Measurements from ENCODE around the gene TSEN2. TPM values are rescaled to one million over a fixed set of nuclear protein-coding genes. Genes with fewer than 3 reads are reported as not detected.

TSEN2 gene
- total RNA-seq, 3 donors from 2014 or later (not counting 1 experiment from before 2014, with no cell fraction given): 4.1 to 11.4 (median 5.7) TPM

- no peaks in the 10 kb centered on the region for H3K36me3 Mint-ChIP-seq
- 6% methylated on average over 26 of the region's 26 CpGs for WGBS (ENCODE audit: insufficient coverage)
Observed at GRCh38 chr3:12553921-12554391, 69.7 kb downstream of the TSEN2 start.

GRCh38 chr3:12556314-12556689 lies 72.0 kb downstream of the TSEN2 start:
- Mint-ChIP-seq H3K4me1 (peaks cover 58 to 61% of the 10 kb centered on the region in 2 donors), H3K36me3 (no peaks in the 10 kb centered on the region), H3K27me3 (ENCODE audit: low read depth in 2 of 2) (peaks cover 22 to 25% of the 10 kb centered on the region in 2 donors), H3K4me3 (peak overlapping the region; percentile 90), H3K9me3 (no peaks in the 10 kb centered on the region), H3K27ac (peak overlapping the region; percentile 71 to 90)
- Histone ChIP-seq H3K27ac (ENCODE audit: low read length) (peak overlapping the region; percentile 40), H3K27me3 (ENCODE audit: control insufficient read depth, insufficient read depth, low read length) (peaks cover 18% of the 10 kb centered on the region), H3K9me3 (ENCODE audit: control insufficient read depth, insufficient read depth, low read length) (no peaks in the 10 kb centered on the region), H3K4me3 (ENCODE audit: low read length) (peak overlapping the region; percentile 70), H3K4me1 (ENCODE audit: control insufficient read depth, insufficient read depth, low read length) (peaks cover 20% of the 10 kb centered on the region), H3K36me3 (ENCODE audit: control insufficient read depth, insufficient read depth, low read length) (no peaks in the 10 kb centered on the region)
- 2% methylated on average over 7 of the region's 8 CpGs for WGBS (ENCODE audit: insufficient coverage)
- intact Hi-C loops (cut with micrococcal nuclease): no loop called here
- TF ChIP-seq CTCF (IDR thresholded peaks at IDR 0.05): no peak
- peak in 1 of 2 donors; percentile 45 for DNase-seq
- ATAC-seq: no peak

More at GRCh38 chr3:12553921-12554391, 69.7 kb downstream of the TSEN2 start:
- no peaks in the 10 kb centered on the region for H3K9me3 ChIP-seq (ENCODE audit: control insufficient read depth, insufficient read depth, low read length)
- H3K27ac ChIP-seq (ENCODE audit: low read length): no peak overlapping the region
- ATAC-seq (no peak), DNase-seq (peak in 1 of 2 donors; percentile 37)
- no peaks in the 10 kb centered on the region for H3K9me3 Mint-ChIP-seq
- H3K36me3 ChIP-seq (ENCODE audit: control insufficient read depth, insufficient read depth, low read length): no peaks in the 10 kb centered on the region
- peaks cover 33% of the 10 kb centered on the region in 2 donors for H3K27me3 Mint-ChIP-seq (ENCODE audit: low read depth in 2 of 2)
- peak overlapping the region; percentile 69 for H3K4me3 Mint-ChIP-seq
- H3K4me1 ChIP-seq (ENCODE audit: control insufficient read depth, insufficient read depth, low read length): peaks cover 20% of the 10 kb centered on the region
- H3K4me1 Mint-ChIP-seq: peaks cover 38 to 39% of the 10 kb centered on the region in 2 donors
- peak overlapping the region; percentile 16 for H3K4me3 ChIP-seq (ENCODE audit: low read length)
- intact Hi-C loops (cut with micrococcal nuclease): no loop called here
- TF ChIP-seq CTCF (IDR thresholded peaks at IDR 0.05): no peak
- no peak overlapping the region for H3K27ac Mint-ChIP-seq
- peaks cover 20% of the 10 kb centered on the region for H3K27me3 ChIP-seq (ENCODE audit: control insufficient read depth, insufficient read depth, low read length)

GRCh38 chr3:12556690-12557472 lies 72.6 kb downstream of the TSEN2 start, which contains the start of gene MKRN2:
MKRN2 (plus strand) TSS chr3:12557087; CDS start chr3:12557151, 64 bp downstream.
- DNase-seq: peak; percentile 84 to 93
- H3K9me3 Mint-ChIP-seq: no peaks in the 10 kb centered on the region
- peaks cover 18% of the 10 kb centered on the region for H3K27me3 ChIP-seq (ENCODE audit: control insufficient read depth, insufficient read depth, low read length)
- peak within 1 kb of the TSS; percentile 90 for H3K4me3 Mint-ChIP-seq
- no peak for TF ChIP-seq CTCF (IDR thresholded peaks at IDR 0.05)
- no peaks in the 10 kb centered on the region for H3K9me3 ChIP-seq (ENCODE audit: control insufficient read depth, insufficient read depth, low read length)
- H3K27ac Mint-ChIP-seq: peak within 1 kb of the TSS; percentile 71 to 90
- peaks cover 63 to 64% of the 10 kb centered on the region in 2 donors for H3K4me1 Mint-ChIP-seq
- peaks cover 20% of the 10 kb centered on the region for H3K4me1 ChIP-seq (ENCODE audit: control insufficient read depth, insufficient read depth, low read length)
- H3K27ac ChIP-seq (ENCODE audit: low read length): peak within 1 kb of the TSS; percentile 92
- no peaks in the 10 kb centered on the region for H3K36me3 Mint-ChIP-seq
- peaks cover 22 to 25% of the 10 kb centered on the region in 2 donors for H3K27me3 Mint-ChIP-seq (ENCODE audit: low read depth in 2 of 2)
- intact Hi-C loops (cut with micrococcal nuclease): loop anchor here (1.0 kb wide), 2 partner anchors 73 to 105 kb away; partner anchors contain the start of gene TSEN2
- peak; percentile 95 to 99 (median 96) for ATAC-seq
- peak within 1 kb of the TSS; percentile 70 for H3K4me3 ChIP-seq (ENCODE audit: low read length)
- H3K36me3 ChIP-seq (ENCODE audit: control insufficient read depth, insufficient read depth, low read length): no peaks in the 10 kb centered on the region
- WGBS (ENCODE audit: insufficient coverage): under 1% methylated on average over 77 of the region's 77 CpGs

Data from natural killer cell (primary cell).